WTC11 (cell line): Measurements from ENCODE around the gene GMPR. TPM values are rescaled to one million over a fixed set of nuclear protein-coding genes. Genes with fewer than 3 reads are reported as not detected.

Source experiments
- ATAC-seq: fragments of 200-7000 bp; cut with Tn5 transposase; 2 replicates; pipeline ENCODE4 v1.10.0; 2021; ENCODE audit warnings: mild to moderate bottlenecking, moderate library complexity
- CTCF ChIA-PET: fragments of 300-600 bp; sonication (Branson Sonifier 250); formaldehyde crosslinking; loops from one replicate; lab custom pipeline; 2021; ENCODE audit warnings: antibody characterized with exemption; lab: Charles Lee
- POLR2A ChIA-PET: fragments of 350-600 bp; sonication (Branson Sonifier 250); formaldehyde crosslinking; loops from one replicate; lab custom pipeline; 2021; ENCODE audit warnings: antibody characterized with exemption; lab: Charles Lee
- DNase-seq: peaks from one replicate; pipeline ENCODE4 v3.0.0; 2021; ENCODE audit warnings: low spot score
- H3K27ac Mint-ChIP-seq: 2 replicates; pipeline ENCODE4 v1.8.0; 2021; ENCODE audit warnings: mixed read lengths
- H3K27me3 Mint-ChIP-seq: 2 replicates; pipeline ENCODE4 v1.8.0; 2021; ENCODE audit warnings: low read depth, mild to moderate bottlenecking, moderate library complexity, mixed read lengths
- H3K36me3 Mint-ChIP-seq: 2 replicates; pipeline ENCODE4 v1.8.0; 2021; ENCODE audit warnings: mixed read lengths
- H3K4me1 Mint-ChIP-seq: 2 replicates; pipeline ENCODE4 v1.8.0; 2022; ENCODE audit warnings: mixed read lengths
- H3K4me3 Mint-ChIP-seq: 2 replicates; pipeline ENCODE4 v1.8.0; 2021; ENCODE audit warnings: mild to moderate bottlenecking, moderate library complexity, mixed read lengths
- H3K9me3 Mint-ChIP-seq: 2 replicates; pipeline ENCODE4 v1.8.0; 2021; ENCODE audit warnings: mixed read lengths
- AR ChIP-seq: fragments of 250-450 bp; sonication (Bioruptor Pico); IDR thresholded peaks from 2 replicates; pipeline ENCODE4 v1.9.0; 2021; ENCODE audit warnings: mild to moderate bottlenecking
- ATF2 ChIP-seq: sonication (generic); formaldehyde crosslinking; IDR thresholded peaks from 2 replicates; pipeline ENCODE4 v1.8.1; 2022; ENCODE audit warnings: low read depth, missing genetic modification reagents, borderline replicate concordance
- ATF6 ChIP-seq: sonication (generic); formaldehyde crosslinking; IDR thresholded peaks from 2 replicates; pipeline ENCODE4 v1.8.1; 2023; ENCODE audit warnings: mild to moderate bottlenecking, missing genetic modification reagents
- FOXP1 ChIP-seq: sonication (generic); formaldehyde crosslinking; IDR thresholded peaks from 2 replicates; pipeline ENCODE4 v1.8.0; 2022; ENCODE audit warnings: missing genetic modification reagents, mild to moderate bottlenecking, moderate library complexity, borderline replicate concordance
- FOXP4 ChIP-seq: sonication (generic); formaldehyde crosslinking; IDR thresholded peaks from 2 replicates; pipeline ENCODE4 v1.8.0; 2022; ENCODE audit warnings: mild to moderate bottlenecking, missing genetic modification reagents
- GRHL2 ChIP-seq: fragments of 250-450 bp; sonication (Bioruptor Pico); IDR thresholded peaks from 2 replicates; pipeline ENCODE4 v1.8.0; 2022; ENCODE audit warnings: mild to moderate bottlenecking, moderate library complexity; ENCODE audit not compliant: insufficient replicate concordance, severe bottlenecking
- NFATC4 ChIP-seq: fragments of 250-450 bp; sonication (Bioruptor Pico); IDR thresholded peaks from 2 replicates; pipeline ENCODE4 v1.9.0; 2021; ENCODE audit warnings: mild to moderate bottlenecking
- NR1H2 ChIP-seq: sonication (generic); formaldehyde crosslinking; IDR thresholded peaks from 2 replicates; pipeline ENCODE4 v1.9.0; 2021; ENCODE audit warnings: mild to moderate bottlenecking, moderate library complexity, missing genetic modification reagents
- SMAD3 ChIP-seq: sonication (generic); formaldehyde crosslinking; IDR thresholded peaks from 2 replicates; pipeline ENCODE4 v1.8.0; 2022; ENCODE audit warnings: missing genetic modification reagents, mild to moderate bottlenecking, borderline replicate concordance
- ZBTB43 ChIP-seq: sonication (generic); formaldehyde crosslinking; IDR thresholded peaks from 2 replicates; pipeline ENCODE4 v1.8.1; 2023; ENCODE audit warnings: mild to moderate bottlenecking, missing genetic modification reagents
- ZNF317 ChIP-seq: sonication (generic); formaldehyde crosslinking; IDR thresholded peaks from 2 replicates; pipeline ENCODE4 v1.8.1; 2023; ENCODE audit warnings: low read depth, mild to moderate bottlenecking, moderate library complexity, missing genetic modification reagents, borderline replicate concordance
- ZNF512 ChIP-seq: sonication (generic); formaldehyde crosslinking; IDR thresholded peaks from 2 replicates; pipeline ENCODE4 v1.8.1; 2022; ENCODE audit warnings: missing genetic modification reagents, borderline replicate concordance
- total RNA-seq: library from RNA; stranded (reverse); gene quantifications from 3 replicates; pipeline ENCODE4 v1.2.3, GENCODE V29; 2021

GMPR gene
- total RNA-seq, 1 experiment from 2014 or later = 2.4 TPM

- DNase-seq (no peak), ATAC-seq (no peak)
- Mint-ChIP-seq H3K9me3 (peaks cover 7% of the 10 kb centered on the region), H3K4me1 (peaks cover 31% of the 10 kb centered on the region), H3K4me3 (no peak overlapping the region), H3K36me3 (peaks cover 6% of the 10 kb centered on the region), H3K27me3 (no peaks in the 10 kb centered on the region), H3K27ac (no peak overlapping the region)
- ChIA-PET CTCF (no interaction called here), POLR2A (no interaction called here)
- no peak for TF ChIP-seq ZNF512
Observed at GRCh38 chr6:16326531-16326930, 88.1 kb downstream of the GMPR start.

- peaks cover 31% of the 10 kb centered on the region for H3K4me1 Mint-ChIP-seq
- no peaks in the 10 kb centered on the region for H3K27me3 Mint-ChIP-seq
- CTCF ChIA-PET = no interaction called here
- ATAC-seq (no peak), DNase-seq (no peak)
- peaks cover 6% of the 10 kb centered on the region for H3K36me3 Mint-ChIP-seq
- no peak overlapping the region for H3K4me3 Mint-ChIP-seq
- TF ChIP-seq AR (no peak), ZBTB43 (CRISPR knock-in tag) (no peak), ATF6 (no peak), FOXP1 (CRISPR knock-in tag) (no peak), ATF2 (CRISPR knock-in tag) (no peak), ZNF317 (CRISPR knock-in tag) (no peak), ZNF512 (no peak), NFATC4 (CRISPR knock-in tag) (no peak), SMAD3 (no peak), GRHL2 (CRISPR knock-in tag) (no peak), NR1H2 (CRISPR knock-in tag) (no peak), FOXP4 (no peak)
- no peak overlapping the region for H3K27ac Mint-ChIP-seq
- POLR2A ChIA-PET = no interaction called here
- peaks cover 7% of the 10 kb centered on the region for H3K9me3 Mint-ChIP-seq
Observed at GRCh38 chr6:16326971-16327776, 88.8 kb downstream of the GMPR start.
